ENCODE data around the gene AP5Z1. TPM values are rescaled to one million over a fixed set of nuclear protein-coding genes. Genes with fewer than 3 reads are reported as not detected.

AP5Z1 gene
- total RNA-seq, 4 donors from 2014 or later: 12.9 to 40.2 (median 14.6) TPM

DNA sequence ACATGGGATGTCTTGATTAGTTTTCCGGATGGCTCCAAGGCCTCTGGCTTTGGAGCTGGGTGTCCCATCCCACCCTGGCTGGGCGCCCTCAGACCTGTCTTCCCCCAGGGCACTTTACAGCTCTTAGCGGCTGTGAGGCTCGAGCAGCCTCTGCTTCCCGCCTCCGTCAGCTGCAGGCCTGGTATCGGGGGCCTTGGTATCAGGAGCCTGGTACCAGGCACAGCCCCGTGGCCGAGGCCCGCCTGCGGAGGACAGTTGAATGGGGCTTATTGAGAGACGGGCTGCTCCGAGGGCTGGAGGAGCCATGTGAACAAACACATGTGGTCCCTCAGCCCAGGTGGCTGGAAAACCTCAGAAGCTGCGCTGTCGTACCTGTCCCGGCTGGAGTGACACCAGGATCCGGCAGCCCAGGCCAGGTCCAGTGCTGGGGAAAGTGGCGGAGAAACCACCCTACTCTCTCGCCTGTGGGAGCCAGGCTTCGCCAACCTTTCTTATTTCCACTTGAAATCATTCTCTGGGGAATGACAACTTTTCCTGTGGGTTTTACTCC lies 23.9 kb upstream of the AP5Z1 start:
- Histone ChIP-seq H3K27me3 (no peaks in the 10 kb centered on the region), H3K27ac (no peak overlapping the region), H3K4me1 (peaks cover 5 to 17% of the 10 kb centered on the region in 2 donors), H3K9me3 (no peaks in the 10 kb centered on the region), H3K4me3 (no peak overlapping the region), H3K36me3 (no peaks in the 10 kb centered on the region)
- no peak for TF ChIP-seq POLR2A (IDR thresholded peaks at IDR 0.05)
- TF ChIP-seq, protein P1, sequence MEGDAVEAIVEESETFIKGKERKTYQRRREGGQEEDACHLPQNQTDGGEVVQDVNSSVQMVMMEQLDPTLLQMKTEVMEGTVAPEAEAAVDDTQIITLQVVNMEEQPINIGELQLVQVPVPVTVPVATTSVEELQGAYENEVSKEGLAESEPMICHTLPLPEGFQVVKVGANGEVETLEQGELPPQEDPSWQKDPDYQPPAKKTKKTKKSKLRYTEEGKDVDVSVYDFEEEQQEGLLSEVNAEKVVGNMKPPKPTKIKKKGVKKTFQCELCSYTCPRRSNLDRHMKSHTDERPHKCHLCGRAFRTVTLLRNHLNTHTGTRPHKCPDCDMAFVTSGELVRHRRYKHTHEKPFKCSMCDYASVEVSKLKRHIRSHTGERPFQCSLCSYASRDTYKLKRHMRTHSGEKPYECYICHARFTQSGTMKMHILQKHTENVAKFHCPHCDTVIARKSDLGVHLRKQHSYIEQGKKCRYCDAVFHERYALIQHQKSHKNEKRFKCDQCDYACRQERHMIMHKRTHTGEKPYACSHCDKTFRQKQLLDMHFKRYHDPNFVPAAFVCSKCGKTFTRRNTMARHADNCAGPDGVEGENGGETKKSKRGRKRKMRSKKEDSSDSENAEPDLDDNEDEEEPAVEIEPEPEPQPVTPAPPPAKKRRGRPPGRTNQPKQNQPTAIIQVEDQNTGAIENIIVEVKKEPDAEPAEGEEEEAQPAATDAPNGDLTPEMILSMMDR (IDR thresholded peaks at IDR 0.05): no peak
- DNase-seq: no peak
- intact Hi-C loops (cut with DNase I; ENCODE audit: low total_unique reads): no loop called here

DNA sequence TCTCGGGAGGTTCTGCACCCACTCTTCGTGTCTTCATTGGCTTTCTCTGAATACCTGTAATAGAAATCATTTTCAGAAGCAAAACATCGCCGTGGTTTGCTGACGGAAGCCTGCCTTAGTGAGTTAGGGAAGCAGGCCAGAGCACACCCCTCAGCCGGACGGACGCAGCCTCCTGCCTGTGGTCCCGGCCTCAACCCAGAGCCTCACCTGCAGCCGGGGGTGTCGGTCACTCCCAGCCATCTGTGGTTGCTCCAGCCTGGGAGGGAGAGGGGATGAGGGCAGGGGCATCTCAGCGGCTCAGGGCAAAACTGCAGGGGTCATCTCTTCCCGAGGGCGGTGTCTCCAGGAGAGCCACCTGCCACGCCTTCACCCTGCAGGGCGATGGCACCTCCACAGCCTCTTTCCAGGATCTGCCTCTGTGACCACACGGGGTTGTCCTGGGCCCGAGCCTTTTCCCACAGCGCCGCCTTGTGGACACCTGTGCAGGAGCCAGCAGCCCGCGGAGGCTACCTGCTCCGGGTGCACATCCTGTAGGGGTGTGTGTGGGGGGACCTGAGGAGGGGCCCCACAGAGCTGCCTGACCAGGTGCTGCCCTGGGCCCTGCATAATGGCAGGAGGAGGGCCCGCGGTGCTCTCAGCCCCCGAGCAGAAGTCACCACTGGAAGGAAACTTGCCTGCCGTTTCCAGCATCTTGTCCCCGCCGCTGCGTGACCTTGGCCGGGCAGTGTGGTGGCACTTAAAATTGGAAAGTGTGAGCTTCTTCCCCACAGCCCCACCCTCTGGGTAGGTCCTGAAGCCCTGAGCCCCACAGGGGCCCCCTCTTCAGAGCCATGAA lies 21.6 kb upstream of the AP5Z1 start:
- intact Hi-C loops (cut with DNase I; ENCODE audit: low total_unique reads): no loop called here
- DNase-seq: peak; percentile 80
- no peak for TF ChIP-seq POLR2A (IDR thresholded peaks at IDR 0.05)
- TF ChIP-seq, protein P1 (IDR thresholded peaks at IDR 0.05): peak; percentile 87 to 94 (median 90)
- Histone ChIP-seq H3K4me3 (no peak overlapping the region), H3K27me3 (no peaks in the 10 kb centered on the region), H3K4me1 (peaks cover under 1 to 5% of the 10 kb centered on the region in 2 donors), H3K27ac (peak overlapping the region; percentile 27 to 44), H3K9me3 (no peaks in the 10 kb centered on the region), H3K36me3 (no peaks in the 10 kb centered on the region)

DNA sequence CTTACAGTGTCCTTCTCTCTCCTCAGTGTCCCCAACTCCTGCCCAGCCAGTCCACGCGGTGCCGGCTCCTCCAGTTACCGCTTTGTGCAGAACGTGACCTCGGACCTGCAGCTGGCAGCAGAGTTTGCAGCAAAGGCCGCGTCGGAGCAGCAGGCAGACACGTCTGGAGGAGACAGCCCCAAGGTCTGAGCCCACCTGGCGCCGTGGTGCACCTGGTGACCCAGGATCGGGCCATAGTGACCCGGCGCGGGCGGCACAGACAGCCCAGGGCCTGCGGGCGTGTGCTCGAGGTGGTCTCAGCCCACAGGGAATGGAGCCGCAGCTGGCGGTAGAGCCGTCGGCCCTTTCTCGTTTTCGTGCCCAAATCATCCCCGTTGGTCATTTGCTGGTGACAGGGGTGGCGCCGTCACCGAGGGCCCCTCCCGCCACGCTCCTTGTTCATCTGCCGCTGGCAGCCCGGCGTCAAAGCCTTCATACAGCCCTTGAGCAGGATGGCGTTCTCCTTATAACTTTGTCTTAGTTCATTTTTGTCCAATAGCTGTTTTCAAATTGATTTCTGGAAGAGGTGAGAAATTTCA lies 20.9 kb upstream of the AP5Z1 start:
- Histone ChIP-seq H3K4me1 (peaks cover 0 to 5% of the 10 kb centered on the region in 2 donors), H3K36me3 (no peaks in the 10 kb centered on the region), H3K27me3 (no peaks in the 10 kb centered on the region), H3K27ac (no peak overlapping the region), H3K9me3 (no peaks in the 10 kb centered on the region), H3K4me3 (no peak overlapping the region)
- TF ChIP-seq, protein P1 (IDR thresholded peaks at IDR 0.05): no peak
- TF ChIP-seq POLR2A (IDR thresholded peaks at IDR 0.05): no peak
- intact Hi-C loops (cut with DNase I; ENCODE audit: low total_unique reads): no loop called here
- DNase-seq: no peak

DNA sequence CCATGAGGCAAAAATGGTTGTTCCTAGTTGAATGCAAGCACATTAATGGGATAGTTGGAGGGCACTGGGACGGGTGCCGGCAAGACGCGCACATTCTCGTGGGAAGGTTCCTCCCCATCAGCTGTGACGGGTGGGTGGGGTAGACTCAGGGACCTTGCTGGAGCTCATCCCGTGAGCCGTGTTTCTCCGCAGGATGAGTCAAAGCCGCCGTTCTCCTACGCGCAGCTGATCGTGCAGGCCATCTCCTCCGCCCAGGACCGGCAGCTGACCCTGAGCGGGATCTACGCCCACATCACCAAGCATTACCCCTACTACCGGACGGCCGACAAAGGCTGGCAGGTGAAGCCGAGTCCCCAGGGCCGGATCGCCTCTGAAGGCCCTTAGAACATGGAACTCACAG lies 20.4 kb upstream of the AP5Z1 start:
- intact Hi-C loops (cut with DNase I; ENCODE audit: low total_unique reads): no loop called here
- no peaks in the 10 kb centered on the region for H3K36me3 ChIP-seq
- H3K4me3 ChIP-seq: no peak overlapping the region
- H3K27ac ChIP-seq: no peak overlapping the region
- H3K4me1 ChIP-seq: peaks cover 0 to 5% of the 10 kb centered on the region in 2 donors
- H3K9me3 ChIP-seq: no peaks in the 10 kb centered on the region
- no peak for TF ChIP-seq POLR2A (IDR thresholded peaks at IDR 0.05)
- TF ChIP-seq, protein P1 (IDR thresholded peaks at IDR 0.05): no peak
- H3K27me3 ChIP-seq: no peaks in the 10 kb centered on the region
- no peak for DNase-seq

DNA sequence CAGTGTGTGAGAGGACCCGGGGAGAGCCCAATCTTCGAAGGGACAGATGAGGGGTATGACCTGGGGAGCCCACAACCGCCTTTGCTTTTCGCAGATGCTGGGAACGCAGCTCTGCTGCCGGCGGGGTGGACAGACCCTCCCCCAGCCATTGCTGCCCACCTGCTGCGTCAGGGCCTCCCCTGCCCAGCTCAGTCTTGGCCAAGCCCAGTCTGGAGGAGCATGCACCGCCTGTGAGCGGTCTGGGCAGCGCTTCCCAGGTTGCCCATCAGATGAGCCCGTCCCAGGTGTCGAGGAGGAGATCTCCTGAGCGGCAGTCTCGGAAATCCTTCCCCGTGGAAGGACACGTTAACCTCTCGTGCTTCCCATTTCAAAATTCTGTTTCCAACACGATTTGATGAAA lies 17.3 kb upstream of the AP5Z1 start:
- H3K4me1 ChIP-seq: peaks cover 0 to 5% of the 10 kb centered on the region in 2 donors
- H3K4me3 ChIP-seq: no peak overlapping the region
- intact Hi-C loops (cut with DNase I; ENCODE audit: low total_unique reads): no loop called here

More for the DNA sequence above, 17.3 kb upstream of the AP5Z1 start:
- Histone ChIP-seq H3K27me3 (no peaks in the 10 kb centered on the region), H3K27ac (no peak overlapping the region), H3K36me3 (no peaks in the 10 kb centered on the region), H3K9me3 (no peaks in the 10 kb centered on the region)
- TF ChIP-seq, protein P1 (IDR thresholded peaks at IDR 0.05): no peak
- no peak for TF ChIP-seq POLR2A (IDR thresholded peaks at IDR 0.05)
- no peak for DNase-seq

Measured in uterus (tissue), 4 donors.